Motor neuron (in vitro differentiated cells): ENCODE data around the gene GNB2. TPM values are rescaled to one million over a fixed set of nuclear protein-coding genes. Genes with fewer than 3 reads are reported as not detected.
"Not testable (repeated sequence)": the region's sequence is repeated elsewhere in the genome, so short reads cannot be mapped to it uniquely, and the experiment has no call there.

ENCODE experiments used
- ATAC-seq, 8 experiments: fragments of 200-7000 bp; cut with Tn5 transposase; replicated peaks in 6 of 8; 2 replicates each; pipeline ENCODE4 v1.8.0; 2021; ENCODE audit warnings: mild to moderate bottlenecking in 8 of 8, moderate library complexity in 8 of 8
- H3K27ac ChIP-seq, 2 donors: fragments of 250-450 bp; sonication (Bioruptor Pico); 2 replicates each; pipeline ENCODE4 v1.9.0; 2021; ENCODE audit warnings: antibody characterized with exemption in 2 of 2, mild to moderate bottlenecking in 2 of 2, moderate library complexity in 1 of 2
- H3K4me1 ChIP-seq, 2 donors: fragments of 250-450 bp; sonication (Bioruptor Pico); replicated peaks in 1 of 2; 2 replicates each; pipeline ENCODE4 v1.6.1; 2021; ENCODE audit warnings: antibody characterized with exemption in 2 of 2, mild to moderate bottlenecking in 2 of 2, moderate library complexity in 1 of 2
- H3K4me3 ChIP-seq, 5 donors: fragments of 250-450 bp; sonication (Bioruptor Pico); 2 replicates each; pipeline ENCODE4 v1.9.0; 2021; ENCODE audit warnings: antibody characterized with exemption in 5 of 5, mild to moderate bottlenecking in 5 of 5, moderate library complexity in 4 of 5
- WGBS, 10 experiments: fragments of 450-650 bp; shearing (Covaris generic); methylation state at CpG; one replicate each; pipeline ENCODE4 v1.0.0; 2022; 5-methylcytosine and 5-hydroxymethylcytosine counted together
- in situ Hi-C, 9 experiments: fragments of 400-800 bp; cut with MboI; loops; one replicate each; pipeline ENCODE4 v1.15.0; 2021; ENCODE audit warnings: low sequenced_read_pairs in 9 of 9, low pct_unique_long_range_greater_than_20kb in 2 of 9; ENCODE audit not compliant: unreplicated experiment in 9 of 9
- total RNA-seq, 8 experiments: library from RNA; unstranded; fragments of 300-600 nt; gene quantifications; 2 replicates each; pipeline versions ENCODE4 v1.2.3 to v1.2.4, GENCODE V29; 2022

The GNB2 gene
- total RNA-seq, 8 experiments from 2014 or later = 141 to 235 (median 188) TPM

DNA sequence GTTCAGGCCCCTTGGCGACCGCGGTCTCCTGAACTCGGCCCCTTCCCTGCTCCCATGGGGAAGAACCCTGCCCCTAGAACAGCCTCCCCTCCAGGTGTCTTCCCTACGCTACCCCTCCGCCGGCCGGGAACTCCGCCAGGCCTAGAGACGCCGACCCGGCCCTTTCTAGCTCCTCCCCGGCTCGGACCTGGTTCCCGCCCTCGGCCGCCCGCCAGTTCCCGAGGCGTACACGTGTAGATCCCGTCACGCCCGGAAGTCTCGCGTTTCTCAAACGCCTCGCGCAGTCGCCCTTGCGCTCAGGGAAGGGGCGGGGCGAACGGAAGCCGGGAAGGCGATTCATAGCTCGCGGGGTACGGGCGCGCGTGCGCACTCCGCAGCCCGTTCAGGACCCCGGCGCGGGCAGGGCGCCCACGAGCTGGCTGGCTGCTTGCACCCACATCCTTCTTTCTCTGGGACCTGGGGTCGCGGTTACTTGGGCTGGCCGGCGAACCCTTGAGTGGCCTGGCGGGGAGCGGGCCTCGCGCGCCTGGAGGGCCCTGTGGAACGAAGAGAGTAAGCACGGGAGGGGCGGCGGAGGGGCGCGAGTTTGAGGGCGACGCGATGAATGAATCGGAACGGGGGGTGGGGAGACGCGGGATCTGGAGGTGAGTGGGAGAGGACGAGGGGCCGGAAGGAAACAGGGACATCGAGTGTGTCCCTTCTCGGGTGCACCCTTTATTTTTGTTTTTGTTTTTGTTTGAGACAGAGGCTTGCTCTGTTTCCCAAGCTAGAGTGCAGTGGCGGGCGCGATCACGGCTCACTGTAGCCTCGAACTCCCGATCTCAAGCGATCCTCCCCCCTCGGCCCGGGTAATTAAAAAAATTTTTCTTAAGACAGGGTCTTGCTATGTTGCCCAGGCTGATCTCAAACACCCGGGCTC, 32.5 kb downstream of the GNB2 start, which contains the start of gene POP7:
Gene POP7 (plus strand): TSS at position 369 of the 919 bp plus-strand sequence. CDS start 710 bp downstream, outside the sequence.
- in situ Hi-C loops = loop anchor here in 7 of 9 experiments (10.0 to 25.0 kb wide), 3 partner anchors 131 to 156 kb away; partner anchors contain the start of genes SLC12A9 (in 6 of the 7), TRIP6 (in 4 of the 7) and EPHB4 (in 1 of the 7)
- Histone ChIP-seq H3K4me1 (peaks cover 9 to 12% of the 10 kb centered on the region in 2 donors), H3K27ac (peak within 1 kb of the TSS; percentile 94 to 98), H3K4me3 (peak within 1 kb of the TSS; percentile 56 to 99 (median 77))
- ATAC-seq = peak; percentile 88 to 96 (median 92)
- 0 to 2% (median 0%) methylated on average over 3 to 26 of the region's 86 CpGs; no CpG with 5 or more reads in 5 of the 10 experiments for WGBS, 10 experiments

- in situ Hi-C loops = loop anchor here in 7 of 9 experiments (10.0 to 25.0 kb wide), 3 partner anchors 131 to 156 kb away; partner anchors contain the start of genes SLC12A9 (in 6 of the 7), TRIP6 (in 4 of the 7) and EPHB4 (in 1 of the 7)
- peak overlapping the region; percentile 56 to 99 (median 77) for H3K4me3 ChIP-seq
- 3 to 35% (median 19%) methylated on average over 4 to 16 of the region's 34 CpGs; no CpG with 5 or more reads in 4 of the 10 experiments for WGBS, 10 experiments
- ATAC-seq = no peak
- peak overlapping the region in 1 of 2 donors; percentile 98 for H3K27ac ChIP-seq
- peaks cover 9 to 12% of the 10 kb centered on the region in 2 donors for H3K4me1 ChIP-seq
These were observed 33.3 kb downstream of the GNB2 start for GRCh38 chr7:100706672-100707311.

GRCh38 chr7:100708395-100708794, 34.9 kb downstream of the GNB2 start:
- Histone ChIP-seq H3K4me1 (peaks cover 9 to 12% of the 10 kb centered on the region in 2 donors), H3K4me3 (no peak overlapping the region), H3K27ac (no peak overlapping the region)
- in situ Hi-C loops = loop anchor here in 7 of 9 experiments (10.0 to 25.0 kb wide), 3 partner anchors 129 to 154 kb away; partner anchors contain the start of genes SLC12A9 (in 6 of the 7), TRIP6 (in 4 of the 7) and EPHB4 (in 1 of the 7)
- ATAC-seq = no peak
- WGBS, 10 experiments = 73 to 100% (median 90%) methylated on average over 3 to 5 of the region's 6 CpGs; no CpG with 5 or more reads in 5 of the 10 experiments

DNA sequence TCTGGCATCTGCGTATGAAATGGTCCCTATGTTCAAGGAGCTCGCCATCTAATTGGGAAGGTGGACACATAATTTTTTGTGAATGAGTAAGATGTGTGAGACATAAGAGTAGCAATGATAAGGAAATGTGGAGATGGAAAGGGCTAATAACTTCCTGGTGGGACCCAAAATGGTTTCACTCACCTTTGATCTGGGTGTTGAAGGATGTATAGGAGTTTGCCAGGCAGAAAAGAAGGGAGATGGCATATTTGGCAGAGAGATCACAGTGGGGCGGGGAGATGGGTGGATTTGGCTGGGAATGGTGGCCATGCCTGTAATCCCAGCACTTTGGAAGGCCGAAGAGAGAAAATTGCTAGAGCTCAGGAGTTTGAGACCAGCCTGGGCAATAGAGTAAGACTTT, 36.9 kb downstream of the GNB2 start:
- Histone ChIP-seq H3K4me1 (peaks cover 6 to 7% of the 10 kb centered on the region in 2 donors), H3K4me3 (no peak overlapping the region), H3K27ac (no peak overlapping the region)
- no peak for ATAC-seq
- WGBS, 10 experiments = 56 to 100% (median 92%) methylated on average over 1 to 3 of the region's 4 CpGs; no CpG with 5 or more reads in 3 of the 10 experiments
- in situ Hi-C loops = loop anchor here in 5 of 9 experiments (25.0 kb wide), 2 partner anchors 127 to 152 kb away; partner anchors contain the start of genes SLC12A9 (in 4 of the 5), TRIP6 (in 4 of the 5) and EPHB4 (in 1 of the 5)

GRCh38 chr7:100711369-100711768, 37.8 kb downstream of the GNB2 start:
- 50 to 100% methylated on average over 1 to 2 of the region's 11 CpGs; no CpG with 5 or more reads in 8 of the 10 experiments for WGBS, 10 experiments
- no peak overlapping the region for H3K27ac ChIP-seq
- no peak overlapping the region for H3K4me3 ChIP-seq
- no peak for ATAC-seq
- peaks cover 6 to 7% of the 10 kb centered on the region in 2 donors for H3K4me1 ChIP-seq
- in situ Hi-C loops = loop anchor here in 5 of 9 experiments (25.0 kb wide), 2 partner anchors 126 to 151 kb away; partner anchors contain the start of genes SLC12A9 (in 4 of the 5), TRIP6 (in 4 of the 5) and EPHB4 (in 1 of the 5)

GRCh38 chr7:100714725-100715124, 41.2 kb downstream of the GNB2 start:
- in situ Hi-C loops = loop anchor here in 5 of 9 experiments (25.0 kb wide), 2 partner anchors 123 to 148 kb away; partner anchors contain the start of genes SLC12A9 (in 4 of the 5), TRIP6 (in 4 of the 5) and EPHB4 (in 1 of the 5)
- no peak for ATAC-seq
- H3K4me1 ChIP-seq = no peaks in the 10 kb centered on the region
- no peak overlapping the region for H3K4me3 ChIP-seq
- H3K27ac ChIP-seq = no peak overlapping the region
- 0 to 74% (median 44%) methylated on average over 1 to 3 of the region's 8 CpGs; no CpG with 5 or more reads in 3 of the 10 experiments for WGBS, 10 experiments

DNA sequence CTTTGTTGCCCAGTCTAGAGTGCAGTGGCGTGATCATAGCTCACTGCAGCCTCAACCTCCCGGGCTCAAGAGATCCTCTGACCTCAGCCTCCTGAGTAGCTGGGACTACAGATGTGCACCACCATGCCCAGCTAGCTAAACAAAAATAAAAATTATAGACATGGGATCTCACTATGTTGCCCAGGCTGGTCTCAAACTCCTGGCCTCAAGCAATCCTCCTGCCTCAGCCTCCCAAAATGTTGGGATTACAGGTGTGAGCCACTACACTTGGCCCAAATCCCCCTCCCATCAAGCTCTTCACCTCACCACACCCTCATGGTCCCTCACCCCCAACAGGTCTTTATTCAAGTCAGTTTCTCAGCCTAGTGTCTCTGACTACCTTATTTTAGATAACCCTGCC, 43.5 kb downstream of the GNB2 start:
- not testable (repeated sequence) for H3K4me3 ChIP-seq, H3K4me1 ChIP-seq, H3K27ac ChIP-seq, ATAC-seq
- 46 to 72% methylated on average over 2 of the region's 2 CpGs; no CpG with 5 or more reads in 8 of the 10 experiments for WGBS, 10 experiments
- in situ Hi-C loops = loop anchor here in 5 of 9 experiments (25.0 kb wide), 2 partner anchors 120 to 145 kb away; partner anchors contain the start of genes SLC12A9 (in 4 of the 5), TRIP6 (in 4 of the 5) and EPHB4 (in 1 of the 5)

DNA sequence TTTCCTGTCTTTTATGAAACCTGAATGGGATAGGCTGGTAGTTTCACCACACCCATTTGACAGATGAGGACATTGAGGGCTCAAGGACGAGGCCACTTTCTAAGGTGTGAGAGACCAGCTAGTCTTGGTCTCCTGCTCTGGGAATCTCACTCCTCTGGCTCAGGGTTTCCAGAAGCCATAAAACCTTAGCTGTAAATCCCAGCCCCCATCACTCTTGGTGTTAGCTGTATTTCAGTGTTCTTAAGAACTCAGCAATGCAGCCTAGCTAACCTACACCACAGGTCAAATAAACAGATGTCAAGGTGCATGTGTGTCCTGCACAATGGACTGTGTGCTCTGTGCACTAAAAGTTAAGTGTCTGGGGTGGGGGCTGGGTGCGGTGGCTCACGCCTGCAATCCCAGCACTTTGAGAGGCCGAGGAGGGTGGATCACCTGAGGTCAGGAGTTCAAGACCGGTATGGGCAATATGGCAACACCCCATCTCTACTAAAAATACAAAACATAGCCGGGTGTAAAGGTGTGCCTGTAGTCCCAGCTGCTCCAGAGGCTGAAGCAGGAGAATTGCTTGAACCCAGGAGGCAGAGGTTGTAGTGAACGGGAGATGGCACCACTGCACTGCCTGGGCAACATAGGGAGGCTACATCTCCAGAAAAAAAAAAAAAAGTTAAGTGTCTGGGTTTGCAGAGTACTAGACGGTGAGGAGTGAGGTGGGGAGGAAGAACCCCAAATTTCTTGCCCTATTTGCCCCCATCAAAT, 46.2 kb downstream of the GNB2 start:
- Histone ChIP-seq H3K4me3 (no peak overlapping the region), H3K4me1 (peaks cover 0 to 5% of the 10 kb centered on the region in 2 donors), H3K27ac (no peak overlapping the region)
- 0 to 80% (median 39%) methylated on average over 1 to 6 of the region's 8 CpGs; no CpG with 5 or more reads in 4 of the 10 experiments for WGBS, 10 experiments
- in situ Hi-C loops = loop anchor here in 5 of 9 experiments (25.0 kb wide), 2 partner anchors 118 to 143 kb away; partner anchors contain the start of genes SLC12A9 (in 4 of the 5), TRIP6 (in 4 of the 5) and EPHB4 (in 1 of the 5)
- peak in 7 of 8 experiments; percentile 22 to 82 (median 51) for ATAC-seq

DNA sequence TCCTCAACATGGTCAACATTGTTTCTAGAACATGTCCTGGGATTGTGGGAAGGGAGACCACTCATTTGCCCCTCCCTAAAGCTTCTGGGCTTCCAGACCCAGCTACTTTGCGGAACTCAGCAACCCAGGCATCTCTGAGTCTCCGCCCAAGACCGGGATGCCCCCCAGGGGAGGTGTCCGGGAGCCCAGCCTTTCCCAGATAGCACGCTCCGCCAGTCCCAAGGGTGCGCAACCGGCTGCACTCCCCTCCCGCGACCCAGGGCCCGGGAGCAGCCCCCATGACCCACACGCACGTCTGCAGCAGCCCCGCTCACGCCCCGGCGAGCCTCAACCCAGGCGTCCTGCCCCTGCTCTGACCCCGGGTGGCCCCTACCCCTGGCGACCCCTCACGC, 46.7 kb downstream of the GNB2 start, which contains the start of gene EPO:
Gene EPO (plus strand): TSS at position 190 of the 392 bp plus-strand sequence. CDS start 513 bp downstream, outside the sequence.
- Histone ChIP-seq H3K4me3 (peak within 1 kb of the TSS in 1 of 5 donors; percentile 19), H3K27ac (no peak within 1 kb of the TSS), H3K4me1 (peaks cover 0 to 5% of the 10 kb centered on the region in 2 donors)
- ATAC-seq = peak; percentile 28 to 55 (median 48)
- WGBS, 10 experiments = 0% methylated on average over 3 of the region's 21 CpGs; no CpG with 5 or more reads in 9 of the 10 experiments
- in situ Hi-C loops = loop anchor here in 5 of 9 experiments (25.0 kb wide), 2 partner anchors 117 to 142 kb away; partner anchors contain the start of genes SLC12A9 (in 4 of the 5), TRIP6 (in 4 of the 5) and EPHB4 (in 1 of the 5)

- Histone ChIP-seq H3K4me1 (peaks cover 0 to 5% of the 10 kb centered on the region in 2 donors), H3K4me3 (peak overlapping the region in 1 of 5 donors; percentile 19), H3K27ac (no peak overlapping the region)
- WGBS, 10 experiments = 0 to 63% (median 10%) methylated on average over 1 to 7 of the region's 56 CpGs; no CpG with 5 or more reads in 6 of the 10 experiments
- peak; percentile 9 to 67 (median 60) for ATAC-seq
- in situ Hi-C loops = loop anchor here in 5 of 9 experiments (25.0 kb wide), 2 partner anchors 116 to 141 kb away; partner anchors contain the start of genes SLC12A9 (in 4 of the 5), TRIP6 (in 4 of the 5) and EPHB4 (in 1 of the 5)
These were observed 47.3 kb downstream of the GNB2 start for GRCh38 chr7:100720671-100721504.
